Fibroblast of mammary gland (primary cell): Measurements from ENCODE around the gene NR2F1-AS1.

ENCODE experiments used
- DNase-seq: peaks from one replicate; pipeline ENCODE4 v3.0.0-alpha.2; 2010; ENCODE audit warnings: low read depth
- H3K4me3 ChIP-seq: 2 replicates; pipeline ENCODE4 v1.5.1; 2011; ENCODE audit warnings: low read depth, mild to moderate bottlenecking, low read length, moderate library complexity; ENCODE audit not compliant: control insufficient read depth
- TF ChIP-seq, protein P1 (sequence below): conservative IDR thresholded peaks from 2 replicates; pipeline ENCODE4 v1.5.1; 2011; ENCODE audit warnings: low read depth, low read length, inconsistent platforms; ENCODE audit not compliant: control insufficient read depth, insufficient read depth

NR2F1-AS1 gene

DNA sequence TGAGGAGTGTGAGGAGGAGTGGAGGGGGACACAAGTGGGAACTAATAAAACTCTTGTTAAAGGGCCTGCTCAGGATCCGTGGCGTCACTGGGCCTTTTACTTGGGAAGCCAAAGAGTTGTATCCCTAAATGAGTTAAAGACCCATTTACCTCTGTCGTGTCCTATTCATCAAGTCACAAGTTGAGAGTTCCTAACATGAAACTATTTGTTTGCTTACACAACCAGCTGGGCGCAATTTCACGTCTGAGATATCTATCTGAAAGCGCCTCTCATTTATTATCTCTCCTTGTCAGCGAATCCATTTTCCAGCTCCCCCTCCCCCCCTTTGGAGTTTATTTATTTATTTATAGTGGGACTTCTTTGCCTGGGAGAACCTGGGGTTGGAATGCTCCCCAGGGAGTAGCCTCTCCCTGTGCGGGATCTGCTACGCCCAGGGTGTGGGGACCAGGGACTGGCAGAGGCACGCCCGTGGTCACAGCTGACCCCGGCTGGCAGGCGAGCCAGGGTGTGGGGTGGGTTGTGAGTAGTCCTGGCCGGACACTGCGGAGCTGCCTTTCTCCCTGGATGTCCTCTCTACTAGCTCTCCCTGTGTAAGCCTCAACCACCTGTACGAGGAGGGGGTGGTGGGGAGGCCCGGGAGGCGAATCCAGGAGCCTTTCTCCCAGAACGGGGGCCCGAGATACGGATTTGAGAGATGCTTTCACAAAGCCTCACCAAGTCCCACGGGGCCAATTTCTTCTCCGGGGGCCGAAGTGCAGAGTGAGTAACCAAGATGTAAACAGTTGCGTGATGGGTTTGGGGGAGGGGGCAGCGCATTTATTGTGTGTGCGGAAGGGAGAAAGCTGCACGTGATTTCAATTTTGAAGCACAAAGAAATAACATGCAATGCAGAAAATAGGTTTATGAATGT is 17.3 kb upstream of the NR2F1-AS1 start:
- DNase-seq, result no peak
- no peak overlapping the region for H3K4me3 ChIP-seq
- TF ChIP-seq, protein P1, sequence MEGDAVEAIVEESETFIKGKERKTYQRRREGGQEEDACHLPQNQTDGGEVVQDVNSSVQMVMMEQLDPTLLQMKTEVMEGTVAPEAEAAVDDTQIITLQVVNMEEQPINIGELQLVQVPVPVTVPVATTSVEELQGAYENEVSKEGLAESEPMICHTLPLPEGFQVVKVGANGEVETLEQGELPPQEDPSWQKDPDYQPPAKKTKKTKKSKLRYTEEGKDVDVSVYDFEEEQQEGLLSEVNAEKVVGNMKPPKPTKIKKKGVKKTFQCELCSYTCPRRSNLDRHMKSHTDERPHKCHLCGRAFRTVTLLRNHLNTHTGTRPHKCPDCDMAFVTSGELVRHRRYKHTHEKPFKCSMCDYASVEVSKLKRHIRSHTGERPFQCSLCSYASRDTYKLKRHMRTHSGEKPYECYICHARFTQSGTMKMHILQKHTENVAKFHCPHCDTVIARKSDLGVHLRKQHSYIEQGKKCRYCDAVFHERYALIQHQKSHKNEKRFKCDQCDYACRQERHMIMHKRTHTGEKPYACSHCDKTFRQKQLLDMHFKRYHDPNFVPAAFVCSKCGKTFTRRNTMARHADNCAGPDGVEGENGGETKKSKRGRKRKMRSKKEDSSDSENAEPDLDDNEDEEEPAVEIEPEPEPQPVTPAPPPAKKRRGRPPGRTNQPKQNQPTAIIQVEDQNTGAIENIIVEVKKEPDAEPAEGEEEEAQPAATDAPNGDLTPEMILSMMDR, result no peak

DNA sequence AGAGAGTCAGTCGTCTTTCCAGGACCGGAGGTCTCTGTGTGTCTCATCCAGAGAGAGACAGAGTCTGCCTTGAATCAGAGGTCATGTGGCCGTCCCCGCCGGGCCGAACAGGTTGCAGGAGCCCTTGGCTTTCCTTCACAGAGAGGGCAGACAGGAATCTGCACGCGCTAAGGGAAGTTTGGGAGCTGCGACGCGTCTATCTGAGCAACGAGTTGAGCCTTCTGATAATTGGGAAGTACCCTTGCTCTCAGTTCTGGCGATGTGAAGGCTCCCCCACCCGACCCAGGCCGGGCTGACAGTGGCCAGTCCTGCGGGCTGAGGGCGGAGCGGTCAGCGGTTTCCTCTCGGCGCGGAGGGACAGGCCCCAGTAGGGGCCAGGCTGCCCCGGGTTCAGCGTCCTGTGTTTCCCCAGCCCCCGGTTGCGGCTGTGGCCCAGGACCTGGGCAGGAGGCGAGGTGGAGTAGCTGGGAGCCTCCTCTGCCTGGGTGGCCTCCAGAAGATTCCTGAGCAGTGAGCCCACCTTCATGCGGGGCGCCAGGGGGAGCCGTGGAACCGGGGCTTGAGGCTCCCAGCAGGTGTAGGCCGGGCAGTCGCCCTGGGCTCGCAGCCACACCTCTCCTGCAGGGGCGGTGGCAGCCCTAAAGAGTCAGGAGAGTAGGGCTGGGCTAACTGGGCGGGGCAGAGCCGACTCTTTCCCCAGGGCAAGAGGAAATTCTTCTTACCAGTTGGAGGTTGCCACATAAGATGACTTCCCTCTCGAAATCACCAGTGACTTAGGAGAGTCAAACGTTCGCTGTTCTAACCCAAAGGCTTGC is 15.9 kb upstream of the NR2F1-AS1 start:
- TF ChIP-seq, protein P1, result no peak
- no peak for DNase-seq
- no peak overlapping the region for H3K4me3 ChIP-seq

DNA sequence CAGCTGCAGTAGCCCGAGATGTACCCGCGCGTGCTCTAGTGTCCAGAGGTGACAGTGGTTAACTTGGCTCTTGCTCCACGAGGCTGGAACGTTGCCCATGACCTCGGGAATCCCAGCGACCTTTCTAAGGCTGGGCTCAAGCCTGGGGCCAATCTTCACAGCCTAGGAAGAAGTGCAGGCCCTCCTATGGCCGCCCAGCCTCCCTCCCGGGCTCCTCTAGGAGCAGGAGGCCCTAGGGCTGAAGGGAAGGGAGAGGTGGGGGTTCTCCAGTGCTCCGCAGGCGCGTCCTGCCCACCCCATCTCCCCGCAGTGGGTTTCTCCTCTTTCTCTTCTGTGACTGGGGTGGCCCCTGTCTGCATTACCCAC is 15.3 kb upstream of the NR2F1-AS1 start:
- no peak for DNase-seq
- TF ChIP-seq, protein P1, result no peak
- H3K4me3 ChIP-seq, result no peak overlapping the region

DNA sequence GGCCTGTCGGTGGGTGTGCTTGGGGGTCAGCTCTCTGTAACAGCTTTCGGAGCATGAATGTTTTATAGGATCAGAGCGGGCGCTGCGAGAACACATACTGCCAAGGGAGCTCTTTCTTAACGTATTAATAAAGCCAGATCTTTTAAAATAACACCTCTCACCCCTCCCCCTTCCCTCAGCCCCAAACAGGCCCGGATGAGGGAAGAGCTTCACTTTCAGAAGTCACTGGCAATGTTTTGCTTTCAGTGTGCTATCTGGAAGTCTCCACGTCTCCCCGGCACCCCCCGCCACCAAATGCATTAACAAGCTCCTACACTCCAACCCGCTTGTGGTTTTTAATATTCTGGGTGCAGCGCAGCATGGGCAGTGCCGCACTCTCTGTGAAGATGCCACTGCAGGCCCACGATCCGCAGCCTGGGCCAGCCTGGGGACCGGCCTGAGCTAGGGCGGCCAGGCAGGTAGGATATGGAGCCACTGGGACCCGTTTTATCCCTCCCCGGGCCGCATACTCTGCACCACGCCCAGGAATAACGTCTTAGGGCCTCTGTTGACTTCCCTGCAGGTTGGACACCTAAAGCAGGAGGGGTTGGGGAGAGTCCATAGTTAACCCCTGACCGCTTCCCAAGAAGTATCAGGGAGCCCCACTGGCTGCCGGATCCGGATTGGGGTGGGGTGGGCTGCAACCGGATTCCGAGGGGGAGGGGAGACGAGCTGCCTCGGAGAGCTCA is 14.6 kb upstream of the NR2F1-AS1 start:
- no peak overlapping the region for H3K4me3 ChIP-seq
- no peak for DNase-seq
- TF ChIP-seq, protein P1, result no peak

DNA sequence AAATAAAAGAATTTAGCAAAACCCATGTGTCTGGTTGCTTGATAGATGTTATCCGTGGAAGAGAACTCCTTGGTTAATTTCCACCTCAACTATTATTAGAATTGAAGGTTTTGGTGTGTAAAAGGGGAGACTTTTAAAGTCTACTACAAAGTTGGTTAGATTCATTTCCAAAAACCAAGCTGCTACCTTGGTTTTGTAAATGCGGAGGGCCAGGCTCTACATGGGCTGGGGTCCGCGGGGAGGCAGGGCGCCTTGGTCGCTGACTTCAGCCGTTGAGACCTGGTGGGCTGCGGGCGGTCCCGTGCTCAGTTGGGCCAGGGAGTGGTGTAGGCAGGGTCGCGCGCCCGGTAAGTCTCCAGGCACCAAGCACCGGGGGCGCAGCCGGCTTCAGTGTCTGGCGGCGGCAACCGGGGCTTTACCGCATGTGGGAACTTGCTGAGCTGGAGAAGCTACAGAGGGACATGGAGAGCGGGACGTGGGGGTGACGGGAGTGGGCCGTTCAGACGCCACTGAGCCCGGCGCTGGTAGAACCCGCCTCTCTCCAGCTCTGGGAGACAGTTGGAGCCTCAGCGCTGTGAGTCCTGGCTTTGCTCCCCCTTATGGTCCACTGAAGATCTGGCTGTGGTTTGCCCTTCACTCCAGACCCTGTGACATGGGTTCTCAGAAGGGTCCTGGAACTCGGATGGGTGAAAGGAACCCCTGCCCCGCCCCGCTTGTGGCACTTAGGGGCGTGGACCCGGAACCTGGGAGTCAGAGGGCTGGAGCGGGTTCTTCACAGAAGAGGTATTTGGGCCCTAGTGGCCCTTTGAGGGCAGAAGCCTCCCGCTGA is 13.8 kb upstream of the NR2F1-AS1 start:
- TF ChIP-seq, protein P1, result no peak

More for the DNA sequence above, 13.8 kb upstream of the NR2F1-AS1 start:
- no peak overlapping the region for H3K4me3 ChIP-seq
- DNase-seq, result no peak
